Measurements from ENCODE around the gene LTC4S. TPM values are rescaled to one million over a fixed set of nuclear protein-coding genes. Genes with fewer than 3 reads are reported as not detected.
"Not testable (repeated sequence)": the region's sequence is repeated elsewhere in the genome, so short reads cannot be mapped to it uniquely, and the experiment has no call there.

The LTC4S gene
- 2.0 TPM for polyA plus RNA-seq (ENCODE audit: insufficient read length)

GRCh38 chr5:179793468-179794139 is at the start of gene LTC4S:
Gene LTC4S (plus strand): TSS chr5:179793986. CDS start chr5:179794081, 95 bp downstream.
- DNase-seq (ENCODE audit: low read depth) = no peak

- not testable (repeated sequence) for DNase-seq (ENCODE audit: low read depth)
Observed at GRCh38 chr5:179744106-179744505, 49.7 kb upstream of the LTC4S start.

GRCh38 chr5:179746872-179747271 is 46.9 kb upstream of the LTC4S start:
- DNase-seq (ENCODE audit: low read depth) = no peak

- no peak for DNase-seq (ENCODE audit: low read depth)
Observed at GRCh38 chr5:179747811-179748210, 46.0 kb upstream of the LTC4S start.

- DNase-seq (ENCODE audit: low read depth) = no peak
Observed at GRCh38 chr5:179749857-179750508, 43.8 kb upstream of the LTC4S start.

- DNase-seq (ENCODE audit: low read depth) = no peak
Observed at GRCh38 chr5:179753971-179754370, 39.8 kb upstream of the LTC4S start.

- DNase-seq (ENCODE audit: low read depth) = no peak
Observed at GRCh38 chr5:179755022-179755421, 38.8 kb upstream of the LTC4S start.

GRCh38 chr5:179758955-179759354 is 34.8 kb upstream of the LTC4S start:
- DNase-seq (ENCODE audit: low read depth) = no peak

- no peak for DNase-seq (ENCODE audit: low read depth)
Observed at GRCh38 chr5:179759581-179760551, 33.9 kb upstream of the LTC4S start.

- no peak for DNase-seq (ENCODE audit: low read depth)
Observed at GRCh38 chr5:179762079-179762780, 31.6 kb upstream of the LTC4S start.

GRCh38 chr5:179762781-179763176 is 31.0 kb upstream of the LTC4S start:
- DNase-seq (ENCODE audit: low read depth) = no peak

- peak; percentile 39 for DNase-seq (ENCODE audit: low read depth)
Observed at GRCh38 chr5:179763215-179763945, 30.4 kb upstream of the LTC4S start.

- DNase-seq (ENCODE audit: low read depth) = no peak
Observed at GRCh38 chr5:179764056-179764455, 29.7 kb upstream of the LTC4S start.

GRCh38 chr5:179765400-179765799 is 28.4 kb upstream of the LTC4S start:
- no peak for DNase-seq (ENCODE audit: low read depth)

- DNase-seq (ENCODE audit: low read depth) = no peak
Observed at GRCh38 chr5:179766021-179766725, 27.6 kb upstream of the LTC4S start.

- no peak for DNase-seq (ENCODE audit: low read depth)
Observed at GRCh38 chr5:179766726-179767455, 26.9 kb upstream of the LTC4S start.

- DNase-seq (ENCODE audit: low read depth) = no peak
Observed at GRCh38 chr5:179767496-179768100, 26.2 kb upstream of the LTC4S start.

GRCh38 chr5:179768326-179769085 is 25.3 kb upstream of the LTC4S start:
- no peak for DNase-seq (ENCODE audit: low read depth)
